GM12891 (cell line): ENCODE measurements around the gene VAMP3.

Experiments used
- PAX5 ChIP-seq: IDR thresholded peaks from 2 replicates; pipeline ENCODE4 v1.6.1; 2011; ENCODE audit warnings: low read length, moderate library complexity, mild to moderate bottlenecking; ENCODE audit not compliant: insufficient read depth, severe bottlenecking
- POLR2A ChIP-seq: IDR thresholded peaks from 2 replicates; pipeline ENCODE4 v1.6.1; 2011; ENCODE audit warnings: low read depth, low read length, control low read depth
- POU2F2 ChIP-seq: IDR thresholded peaks from 2 replicates; pipeline ENCODE4 v1.6.1; 2011; ENCODE audit warnings: low read depth, mild to moderate bottlenecking, control low read depth, low read length, moderate library complexity
- SPI1 ChIP-seq: IDR thresholded peaks from 2 replicates; pipeline ENCODE4 v1.6.1; 2011; ENCODE audit warnings: low read depth, low read length, control low read depth
- TAF1 ChIP-seq: IDR thresholded peaks from 2 replicates; pipeline ENCODE4 v1.6.1; 2011; ENCODE audit warnings: low read depth, low read length, control low read depth

GRCh38 chr1:7769673-7770412 is 1.3 kb upstream of the VAMP3 start:
- no peak for TF ChIP-seq POLR2A
- TF ChIP-seq SPI1 = no peak
- no peak for TF ChIP-seq TAF1
- no peak for TF ChIP-seq PAX5
- TF ChIP-seq POU2F2 = no peak
